HepG2 (cell line): ENCODE measurements around the gene GDF15. TPM values are rescaled to one million over a fixed set of nuclear protein-coding genes. Genes with fewer than 3 reads are reported as not detected.

Experiments used
- ATAC-seq: fragments of 200-7000 bp; cut with Tn5 transposase; 3 replicates; pipeline ENCODE4 v1.9.1; 2020; ENCODE audit warnings: mild to moderate bottlenecking, moderate library complexity
- BruUV-seq: library from RNA; stranded (reverse); fragments of 400-500 nt; replicated peaks from 2 replicates; lab custom pipeline; 2021; lab: Mats Ljungman, UMichigan
- CTCF ChIA-PET: fragments of 300-600 bp; formaldehyde crosslinking; extraction: SDS; loops from one replicate; lab custom pipeline; 2021; ENCODE audit warnings: low total read pairs, inconsistent platforms, low intra/inter-chr PET ratio; lab: Yijun Ruan, JAX
- POLR2A ChIA-PET: fragments of 350-600 bp; sonication (Branson Sonifier 250); formaldehyde crosslinking; loops from one replicate; lab custom pipeline; 2020; ENCODE audit warnings: antibody characterized with exemption, inconsistent platforms; lab: Yijun Ruan, JAX
- DNase-seq: peaks from one replicate; pipeline ENCODE4 v3.0.0-alpha.2; 2015; ENCODE audit warnings: low spot score
- FAIRE-seq: peaks from 3 replicates; lab custom pipeline; 2011; peaks lifted over from hg19 to GRCh38; lab: Jason Lieb, UNC
- H2AFZ ChIP-seq: one replicate; pipeline ENCODE4 v1.6.1; 2011; ENCODE audit warnings: low read length, inconsistent platforms
- H3K27ac ChIP-seq: fragments of 300-600 bp; 3 replicates; pipeline ENCODE4 v1.8.0; 2011; ENCODE audit warnings: mixed run types, mild to moderate bottlenecking, mixed read lengths, low read length, inconsistent platforms; ENCODE audit not compliant: insufficient read depth; ENCODE audit errors: extremely low read length
- H3K27me3 ChIP-seq, 2 experiments: fragments of 200-600 bp in 1 of 2; 2 replicates in 1 of 2; 3 replicates in 1 of 2; pipeline versions ENCODE4 v1.6.0 to v1.8.0; 2011; ENCODE audit warnings: low read length in 2 of 2, mild to moderate bottlenecking in 2 of 2, moderate library complexity in 2 of 2, inconsistent platforms in 1 of 2; ENCODE audit not compliant: insufficient read depth in 2 of 2, control insufficient read depth in 1 of 2
- H3K36me3 ChIP-seq, 2 experiments: fragments of 200-600 bp in 1 of 2; replicated peaks in 1 of 2; 2 replicates in 1 of 2; 3 replicates in 1 of 2; pipeline versions ENCODE4 v1.5.1 to v1.8.0; 2011; ENCODE audit warnings: low read length in 2 of 2, inconsistent platforms in 1 of 2; ENCODE audit not compliant: insufficient read depth in 2 of 2, control insufficient read depth in 1 of 2
- H3K4me1 ChIP-seq: 2 replicates; pipeline ENCODE4 v1.5.1; 2012; ENCODE audit warnings: low read length, inconsistent platforms; ENCODE audit not compliant: insufficient read depth
- H3K4me2 ChIP-seq: 2 replicates; pipeline ENCODE4 v1.6.0; 2011; ENCODE audit warnings: low read depth, low read length, inconsistent platforms
- H3K4me3 ChIP-seq, 3 experiments: fragments of 200-600 bp in 1 of 3; sonication (generic), shearing (Covaris generic) in 1 of 3; replicated peaks in 1 of 3; 2 replicates each; pipeline ENCODE4 v1.5.1; 2011 to 2016; ENCODE audit warnings: low read length in 3 of 3, inconsistent platforms in 2 of 3, low read depth in 2 of 3, mild to moderate bottlenecking in 2 of 3, control low read depth in 1 of 3, mixed read lengths in 1 of 3; ENCODE audit not compliant: insufficient read depth in 1 of 3
- H3K79me2 ChIP-seq: one replicate; pipeline ENCODE4 v1.6.1; 2011; ENCODE audit warnings: low read length, inconsistent platforms; ENCODE audit not compliant: insufficient read depth
- H3K9ac ChIP-seq: 2 replicates; pipeline ENCODE4 v1.6.0; 2011; ENCODE audit warnings: mild to moderate bottlenecking, low read depth, low read length, inconsistent platforms; ENCODE audit not compliant: insufficient read depth
- H3K9me3 ChIP-seq: 2 replicates; pipeline ENCODE4 v1.5.1; 2012; ENCODE audit warnings: mild to moderate bottlenecking, low read length
- H4K20me1 ChIP-seq: 2 replicates; pipeline ENCODE4 v1.6.0; 2011; ENCODE audit warnings: inconsistent platforms, mild to moderate bottlenecking, low read length, moderate library complexity; ENCODE audit not compliant: insufficient read depth
- EED ChIP-seq: sonication (generic); formaldehyde crosslinking; IDR thresholded peaks from 2 replicates; pipeline ENCODE4 v1.5.0; 2020; ENCODE audit warnings: mild to moderate bottlenecking, missing genetic modification reagents
- EHMT2 ChIP-seq: fragments of 200-600 bp; sonication (generic); IDR thresholded peaks from 2 replicates; pipeline ENCODE4 v1.7.0; 2017; ENCODE audit warnings: antibody characterized with exemption, low read depth, low read length, borderline replicate concordance
- FOXA1 ChIP-seq, 2 experiments: fragments of 450-650 bp in 1 of 2; sonication (generic) in 1 of 2; formaldehyde crosslinking in 1 of 2; IDR thresholded peaks; 2 replicates each; pipeline versions ENCODE4 v1.4.0 to v1.6.1; 2016 to 2020; ENCODE audit warnings: missing genetic modification reagents in 1 of 2
- HNRNPH1 ChIP-seq: fragments of 200-400 bp; formaldehyde crosslinking; optimal IDR thresholded peaks from 2 replicates; pipeline ENCODE3; 2017; ENCODE audit warnings: mild to moderate bottlenecking, low read depth, low read length
- KAT7 ChIP-seq: IDR thresholded peaks from 2 replicates; pipeline ENCODE4 v1.6.1; 2018; ENCODE audit warnings: borderline replicate concordance, missing compliant biosample characterization
- MAFK ChIP-seq, 2 experiments: IDR thresholded peaks in 1 of 2; conservative IDR thresholded peaks in 1 of 2; 2 replicates each; pipeline ENCODE4 v1.6.1; 2011; ENCODE audit warnings: improper control_type of control experiment in 2 of 2, low read length in 2 of 2
- MATR3 ChIP-seq: sonication (generic); formaldehyde crosslinking; IDR thresholded peaks from 2 replicates; pipeline ENCODE4 v1.4.0; 2020; ENCODE audit warnings: missing genetic modification reagents
- MTA1 ChIP-seq: sonication (generic); formaldehyde crosslinking; IDR thresholded peaks from 2 replicates; pipeline ENCODE4 v1.4.0; 2020; ENCODE audit warnings: missing genetic modification reagents, mild to moderate bottlenecking, borderline replicate concordance
- ZNF333 ChIP-seq: sonication (generic); formaldehyde crosslinking; IDR thresholded peaks from 2 replicates; pipeline ENCODE4 v1.4.0; 2020; ENCODE audit warnings: mild to moderate bottlenecking, missing genetic modification reagents, borderline replicate concordance
- ZNF34 ChIP-seq: sonication (generic); formaldehyde crosslinking; IDR thresholded peaks from 2 replicates; pipeline ENCODE4 v1.4.0; 2020; ENCODE audit warnings: mild to moderate bottlenecking, missing genetic modification reagents, borderline replicate concordance
- ZNF572 ChIP-seq: sonication (generic); formaldehyde crosslinking; IDR thresholded peaks from 2 replicates; pipeline ENCODE4 v1.5.1; 2020; ENCODE audit warnings: mild to moderate bottlenecking, missing genetic modification reagents
- ZNF629 ChIP-seq: sonication (generic); formaldehyde crosslinking; conservative IDR thresholded peaks from 2 replicates; pipeline ENCODE4 v1.5.0; 2020; ENCODE audit warnings: missing genetic modification reagents
- ZNF724P ChIP-seq: sonication (generic); formaldehyde crosslinking; IDR thresholded peaks from 2 replicates; pipeline ENCODE4 v1.8.0; 2022; ENCODE audit warnings: missing genetic modification reagents, borderline replicate concordance
- WGBS: methylation state at CpG from one replicate; pipeline ENCODE4 v1.1.6; 2017; ENCODE audit warnings: low lambda C conversion rate; 5-methylcytosine and 5-hydroxymethylcytosine counted together
- in situ Hi-C: cut with HindIII; loops from 2 replicates; pipeline ENCODE4 v1.10.0; 2017; ENCODE audit warnings: low pct_unique_long_range_greater_than_20kb; ENCODE audit not compliant: extremely low pct_ligation_motif_present
- intact Hi-C: fragments of 100-400 bp; cut with micrococcal nuclease; formaldehyde crosslinking; loops from one replicate; pipeline ENCODE4 v1.10.0; 2022; ENCODE audit not compliant: unreplicated experiment
- polyA plus RNA-seq, 8 experiments: library from polyadenylated mRNA; depleted of rRNA in 3 of 8; stranded (reverse) in 7 of 8; unstranded in 1 of 8; fragments of >200 nt; fragmentation: Illumina TruSeq in 4 of 8; extraction: Trizol in 4 of 8; gene quantifications; 2 replicates each; pipeline versions ENCODE4 v1.2.1 to v1.2.3, GENCODE V29; 2011 to 2016; ENCODE audit warnings: low read depth in 4 of 8, missing spikeins in 1 of 8, mixed read lengths in 1 of 8; ENCODE audit not compliant: insufficient read depth in 1 of 8
- total RNA-seq, 5 experiments: library from RNA; depleted of rRNA; stranded (reverse); fragments of >200 nt; fragmentation: Illumina TruSeq; extraction: Trizol; gene quantifications; 2 replicates each; pipeline ENCODE4 v1.2.3, GENCODE V29; 2016; ENCODE audit warnings: low read depth in 1 of 5
- TF ChIP-seq, protein P1 (sequence below): sonication (generic); formaldehyde crosslinking; IDR thresholded peaks from 2 replicates; pipeline ENCODE4 v1.5.1; 2020; ENCODE audit warnings: missing genetic modification reagents, mild to moderate bottlenecking, borderline replicate concordance
- TF ChIP-seq, protein P2 (sequence below): sonication (generic); formaldehyde crosslinking; IDR thresholded peaks from 2 replicates; pipeline ENCODE4 v1.5.1; 2020; ENCODE audit warnings: missing genetic modification reagents, mild to moderate bottlenecking, borderline replicate concordance
- TF ChIP-seq, protein P3 (sequence below): sonication (generic); formaldehyde crosslinking; IDR thresholded peaks from 2 replicates; pipeline ENCODE4 v1.4.0; 2020; ENCODE audit warnings: mild to moderate bottlenecking, missing genetic modification reagents

Gene GDF15
- total and polyA plus RNA-seq, 2 of the 13 experiments (the other 11 are each of a cell fraction or from before 2014, with no cell fraction given), result 146 to 422 TPM

DNA sequence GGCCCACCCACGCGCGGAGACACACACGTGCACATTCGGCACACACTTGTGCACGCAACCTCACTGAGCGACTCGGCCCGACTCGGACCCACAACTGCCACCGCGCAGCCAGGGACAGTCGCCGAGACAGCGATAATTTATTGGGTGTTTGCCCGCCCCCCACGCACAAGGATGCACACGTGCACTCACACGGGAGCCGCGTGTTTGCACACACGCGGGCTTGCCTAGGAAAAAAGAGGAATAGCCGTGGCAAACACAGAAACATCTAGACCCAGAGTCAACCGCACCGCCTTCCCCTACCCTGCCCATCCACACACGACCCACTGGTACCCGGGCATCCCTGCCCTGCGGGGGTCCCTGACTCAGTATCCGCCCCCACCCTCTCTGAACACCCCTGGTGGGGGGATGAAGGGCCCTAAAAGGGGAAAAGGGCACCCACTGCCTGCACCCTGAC is 32.1 kb downstream of the GDF15 start (continued):
- TF ChIP-seq, protein P1, sequence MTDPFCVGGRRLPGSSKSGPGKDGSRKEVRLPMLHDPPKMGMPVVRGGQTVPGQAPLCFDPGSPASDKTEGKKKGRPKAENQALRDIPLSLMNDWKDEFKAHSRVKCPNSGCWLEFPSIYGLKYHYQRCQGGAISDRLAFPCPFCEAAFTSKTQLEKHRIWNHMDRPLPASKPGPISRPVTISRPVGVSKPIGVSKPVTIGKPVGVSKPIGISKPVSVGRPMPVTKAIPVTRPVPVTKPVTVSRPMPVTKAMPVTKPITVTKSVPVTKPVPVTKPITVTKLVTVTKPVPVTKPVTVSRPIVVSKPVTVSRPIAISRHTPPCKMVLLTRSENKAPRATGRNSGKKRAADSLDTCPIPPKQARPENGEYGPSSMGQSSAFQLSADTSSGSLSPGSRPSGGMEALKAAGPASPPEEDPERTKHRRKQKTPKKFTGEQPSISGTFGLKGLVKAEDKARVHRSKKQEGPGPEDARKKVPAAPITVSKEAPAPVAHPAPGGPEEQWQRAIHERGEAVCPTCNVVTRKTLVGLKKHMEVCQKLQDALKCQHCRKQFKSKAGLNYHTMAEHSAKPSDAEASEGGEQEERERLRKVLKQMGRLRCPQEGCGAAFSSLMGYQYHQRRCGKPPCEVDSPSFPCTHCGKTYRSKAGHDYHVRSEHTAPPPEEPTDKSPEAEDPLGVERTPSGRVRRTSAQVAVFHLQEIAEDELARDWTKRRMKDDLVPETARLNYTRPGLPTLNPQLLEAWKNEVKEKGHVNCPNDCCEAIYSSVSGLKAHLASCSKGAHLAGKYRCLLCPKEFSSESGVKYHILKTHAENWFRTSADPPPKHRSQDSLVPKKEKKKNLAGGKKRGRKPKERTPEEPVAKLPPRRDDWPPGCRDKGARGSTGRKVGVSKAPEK (CRISPR knock-in tag), result 0 out of 2 replicates have a peak, but pooled peaks have one; percentile 8
- TF ChIP-seq EED (CRISPR knock-in tag), result 0 out of 2 replicates have a peak, but pooled peaks have one; percentile 37

DNA sequence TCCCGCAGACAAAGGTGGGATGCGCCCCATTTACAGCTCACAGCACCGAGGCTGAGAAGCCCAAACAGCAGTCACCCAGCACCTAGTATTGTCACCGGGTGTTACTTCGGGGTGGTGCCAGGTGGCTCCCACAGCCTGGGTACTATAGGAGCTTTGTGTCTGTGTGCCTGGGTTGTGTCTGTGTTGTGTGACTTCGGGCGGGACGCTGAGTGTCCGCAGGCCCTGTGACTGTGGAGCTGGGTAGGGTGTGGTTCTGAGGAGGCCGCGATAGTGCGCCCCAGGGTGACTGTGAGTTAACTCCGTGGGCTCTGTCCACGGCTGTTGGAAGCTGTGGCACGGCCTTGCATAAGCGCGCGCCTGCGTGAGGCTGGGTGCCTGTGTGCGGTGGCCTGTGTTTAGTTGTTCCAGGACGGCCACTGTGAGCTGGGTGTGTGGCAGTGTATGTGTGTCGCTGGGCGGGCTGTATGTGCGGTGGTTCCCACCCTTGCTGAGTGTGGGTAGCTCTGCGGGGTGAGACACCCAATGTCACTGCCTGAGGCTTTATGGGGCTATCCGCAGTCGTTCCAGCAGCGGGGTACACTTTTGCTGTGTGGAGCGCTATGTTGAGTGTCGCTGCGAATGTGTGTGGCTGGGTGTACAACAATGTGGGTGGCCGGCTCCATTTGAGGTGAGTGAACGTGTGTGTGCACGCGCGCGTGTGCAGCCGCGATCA is 32.7 kb downstream of the GDF15 start:
- peak overlapping the region; percentile 59 to 78 (median 60); a peak in 5 of 6 replicates for H3K4me3 ChIP-seq
- ChIA-PET CTCF (no interaction called here), POLR2A (interaction anchor here (0.8 to 3.7 kb wide), 14 partner anchors 8 to 169 kb away, joined by 3 to 25 read pairs (median 4); partner anchors contain the start of genes GDF15, JUND and LSM4)
- in situ Hi-C loops (loop anchor here (10.0 kb wide), 2 partner anchors 144 to 214 kb away; partner anchors contain the start of genes IQCN and RAB3A), intact Hi-C loops (no loop called here)
- H4K20me1 ChIP-seq, result peaks cover 8% of the 10 kb centered on the region; the same call in 1 of the 2 replicates
- H3K36me3 ChIP-seq, result 0 out of 5 replicates have a peak, but pooled peaks cover 0 to 3% of the 10 kb centered on the region in 2 experiments
- H3K27me3 ChIP-seq, result no peaks in the 10 kb centered on the region
- peaks cover 69% of the 10 kb centered on the region for H3K4me1 ChIP-seq
- no peaks in the 10 kb centered on the region for H3K9me3 ChIP-seq
- no peak overlapping the region for H2AFZ ChIP-seq
- WGBS, result 21% methylated on average over 13 of the region's 39 CpGs
- peak overlapping the region; percentile 3 for H3K27ac ChIP-seq
- peak overlapping the region; percentile 73 for H3K9ac ChIP-seq
- peak; percentile 11 for ATAC-seq
- H3K79me2 ChIP-seq, result peaks cover 31% of the 10 kb centered on the region
- no peak for DNase-seq
- FAIRE-seq, result no peak
- H3K4me2 ChIP-seq, result peak overlapping the region; percentile 85
- no TSS peak for BruUV-seq
- TF ChIP-seq ZNF333 (CRISPR knock-in tag) (no peak), ZNF34 (CRISPR knock-in tag) (no peak), MAFK (conservative IDR thresholded peaks at IDR 0.05 in 1 of 2, IDR thresholded peaks at IDR 0.05 in 1 of 2; ENCODE audit: low read length in 2 of 2) (no peak), KAT7 (no peak), MTA1 (CRISPR knock-in tag) (0 out of 2 replicates have a peak, but pooled peaks have one; percentile 31), HNRNPH1 (no peak), ZNF572 (CRISPR knock-in tag) (peak; percentile 22; the same call in 1 of the 2 replicates), MATR3 (CRISPR knock-in tag) (no peak), ZNF724P (CRISPR knock-in tag) (no peak), FOXA1 (IDR thresholded peaks at IDR 0.05) (no peak), FOXA1 (CRISPR knock-in tag; IDR thresholded peaks at IDR 0.05) (0 out of 2 replicates have a peak, but pooled peaks have one; percentile 6), EHMT2 (no peak), ZNF629 (CRISPR knock-in tag) (peak; percentile 90)
- TF ChIP-seq, protein P2, sequence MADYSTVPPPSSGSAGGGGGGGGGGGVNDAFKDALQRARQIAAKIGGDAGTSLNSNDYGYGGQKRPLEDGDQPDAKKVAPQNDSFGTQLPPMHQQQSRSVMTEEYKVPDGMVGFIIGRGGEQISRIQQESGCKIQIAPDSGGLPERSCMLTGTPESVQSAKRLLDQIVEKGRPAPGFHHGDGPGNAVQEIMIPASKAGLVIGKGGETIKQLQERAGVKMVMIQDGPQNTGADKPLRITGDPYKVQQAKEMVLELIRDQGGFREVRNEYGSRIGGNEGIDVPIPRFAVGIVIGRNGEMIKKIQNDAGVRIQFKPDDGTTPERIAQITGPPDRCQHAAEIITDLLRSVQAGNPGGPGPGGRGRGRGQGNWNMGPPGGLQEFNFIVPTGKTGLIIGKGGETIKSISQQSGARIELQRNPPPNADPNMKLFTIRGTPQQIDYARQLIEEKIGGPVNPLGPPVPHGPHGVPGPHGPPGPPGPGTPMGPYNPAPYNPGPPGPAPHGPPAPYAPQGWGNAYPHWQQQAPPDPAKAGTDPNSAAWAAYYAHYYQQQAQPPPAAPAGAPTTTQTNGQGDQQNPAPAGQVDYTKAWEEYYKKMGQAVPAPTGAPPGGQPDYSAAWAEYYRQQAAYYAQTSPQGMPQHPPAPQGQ (CRISPR knock-in tag), result 0 out of 2 replicates have a peak, but pooled peaks have one; percentile 23
- TF ChIP-seq, protein P3, sequence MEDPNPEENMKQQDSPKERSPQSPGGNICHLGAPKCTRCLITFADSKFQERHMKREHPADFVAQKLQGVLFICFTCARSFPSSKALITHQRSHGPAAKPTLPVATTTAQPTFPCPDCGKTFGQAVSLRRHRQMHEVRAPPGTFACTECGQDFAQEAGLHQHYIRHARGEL (CRISPR knock-in tag), result no peak
